IMR-90 (cell line): ENCODE measurements around the gene PRKD1. TPM values are rescaled to one million over a fixed set of nuclear protein-coding genes. Genes with fewer than 3 reads are reported as not detected.
"Not testable (repeated sequence)": the region's sequence is repeated elsewhere in the genome, so short reads cannot be mapped to it uniquely, and the experiment has no call there.

Experiments used
- ATAC-seq: fragments of 200-7000 bp; cut with Tn5 transposase; 2 replicates; pipeline ENCODE4 v1.9.1; 2020; ENCODE audit warnings: low read depth, mild to moderate bottlenecking, moderate library complexity
- BruUV-seq: library from RNA; stranded (reverse); fragments of 400-500 nt; replicated peaks from 2 replicates; lab custom pipeline; 2021; lab: Mats Ljungman, UMichigan
- CTCF ChIA-PET: fragments of 300-600 bp; formaldehyde crosslinking; extraction: SDS; loops from one replicate; lab custom pipeline; 2021; ENCODE audit warnings: antibody characterized with exemption; lab: Yijun Ruan, JAX
- POLR2A ChIA-PET: fragments of 300-600 bp; sonication (Branson Sonifier 250); formaldehyde crosslinking; loops from one replicate; lab custom pipeline; 2022; ENCODE audit warnings: antibody characterized with exemption; ENCODE audit not compliant: unreplicated experiment; lab: Charles Lee
- DNase-seq: peaks from one replicate; pipeline ENCODE4 v3.0.0; 2013
- H2AFZ ChIP-seq: replicated peaks from 2 replicates; pipeline ENCODE3; 2013; ENCODE audit warnings: low read length, mild to moderate bottlenecking; ENCODE audit not compliant: poor library complexity
- H2AK5ac ChIP-seq: 2 replicates; pipeline ENCODE4 v1.6.1; 2013; ENCODE audit warnings: low read depth, low read length, inconsistent platforms
- H2AK9ac ChIP-seq: replicated peaks from 2 replicates; pipeline ENCODE3; 2013; ENCODE audit warnings: mild to moderate bottlenecking, low read depth, low read length, moderate library complexity; ENCODE audit not compliant: poor library complexity
- H2BK120ac ChIP-seq: 2 replicates; pipeline ENCODE4 v1.6.1; 2013; ENCODE audit warnings: low read depth, low read length, inconsistent platforms
- H2BK15ac ChIP-seq: 3 replicates; pipeline ENCODE4 v1.6.1; 2013; ENCODE audit warnings: low read depth, low read length, inconsistent platforms
- H2BK20ac ChIP-seq: 2 replicates; pipeline ENCODE4 v1.6.1; 2013; ENCODE audit warnings: low read depth, mild to moderate bottlenecking, inconsistent platforms, low read length, moderate library complexity
- H2BK5ac ChIP-seq: 2 replicates; pipeline ENCODE4 v1.6.1; 2013; ENCODE audit warnings: mild to moderate bottlenecking, low read depth, low read length, inconsistent platforms; ENCODE audit not compliant: poor library complexity, severe bottlenecking
- H3K14ac ChIP-seq: replicated peaks from 2 replicates; pipeline ENCODE4 v1.6.1; 2013; ENCODE audit warnings: low read depth, low read length, inconsistent platforms
- H3K18ac ChIP-seq: 2 replicates; pipeline ENCODE4 v1.6.1; 2013; ENCODE audit warnings: low read depth, low read length, control low read depth
- H3K23ac ChIP-seq: 2 replicates; pipeline ENCODE4 v1.6.1; 2013; ENCODE audit warnings: low read depth, low read length, inconsistent platforms
- H3K27ac ChIP-seq: 2 replicates; pipeline ENCODE4 v1.5.1; 2013; ENCODE audit warnings: mild to moderate bottlenecking, control low read depth, low read length; ENCODE audit not compliant: insufficient read depth
- H3K27me3 ChIP-seq: 2 replicates; pipeline ENCODE4 v1.6.1; 2013; ENCODE audit warnings: low read length; ENCODE audit not compliant: control insufficient read depth, insufficient read depth
- H3K36me3 ChIP-seq: 2 replicates; pipeline ENCODE4 v1.6.1; 2013; ENCODE audit warnings: low read length, mixed read lengths; ENCODE audit not compliant: control insufficient read depth, insufficient read depth
- H3K4ac ChIP-seq: 2 replicates; pipeline ENCODE4 v1.6.1; 2013; ENCODE audit warnings: low read depth, low read length, inconsistent platforms
- H3K4me1 ChIP-seq: 2 replicates; pipeline ENCODE4 v1.6.1; 2013; ENCODE audit warnings: low read length, mixed read lengths; ENCODE audit not compliant: control insufficient read depth, insufficient read depth
- H3K4me2 ChIP-seq: 2 replicates; pipeline ENCODE4 v1.6.1; 2013; ENCODE audit warnings: low read depth, mild to moderate bottlenecking, control low read depth, low read length, moderate library complexity
- H3K4me3 ChIP-seq: 2 replicates; pipeline ENCODE4 v1.5.1; 2013; ENCODE audit warnings: low read depth, mild to moderate bottlenecking, control low read depth, low read length, moderate library complexity; ENCODE audit not compliant: insufficient read depth
- H3K56ac ChIP-seq: 2 replicates; pipeline ENCODE4 v1.6.1; 2013; ENCODE audit warnings: low read length, inconsistent platforms; ENCODE audit not compliant: insufficient read depth; ENCODE audit errors: extremely low read depth
- H3K79me1 ChIP-seq, 2 experiments: 2 replicates each; pipeline ENCODE4 v1.6.1; 2013; ENCODE audit warnings: low read length in 2 of 2, inconsistent platforms in 1 of 2, low read depth in 1 of 2
- H3K9ac ChIP-seq: 2 replicates; pipeline ENCODE4 v1.6.1; 2013; ENCODE audit warnings: low read depth, low read length, control low read depth
- H3K9me1 ChIP-seq: 2 replicates; pipeline ENCODE4 v1.6.1; 2013; ENCODE audit warnings: low read length, inconsistent platforms; ENCODE audit not compliant: insufficient read depth
- H3K9me3 ChIP-seq: 2 replicates; pipeline ENCODE4 v1.6.1; 2013; ENCODE audit warnings: low read length; ENCODE audit not compliant: control insufficient read depth, insufficient read depth
- H4K20me1 ChIP-seq: 2 replicates; pipeline ENCODE4 v1.6.1; 2013; ENCODE audit warnings: low read length, inconsistent platforms; ENCODE audit not compliant: insufficient read depth
- H4K5ac ChIP-seq: 2 replicates; pipeline ENCODE4 v1.6.1; 2013; ENCODE audit warnings: mild to moderate bottlenecking, low read depth, low read length, control low read depth
- H4K8ac ChIP-seq, 2 experiments: 2 replicates each; pipeline ENCODE4 v1.6.1; 2013; ENCODE audit warnings: low read depth in 2 of 2, low read length in 2 of 2, control low read depth in 1 of 2, inconsistent platforms in 1 of 2
- H4K91ac ChIP-seq: 2 replicates; pipeline ENCODE4 v1.6.1; 2013; ENCODE audit warnings: low read depth, low read length, inconsistent platforms; ENCODE audit not compliant: insufficient read depth
- WGBS, 2 experiments: methylation state at CpG; one replicate each; pipeline versions ENCODE4 v1.1.5 to v1.1.7; 2013; ENCODE audit warnings: missing lambda C conversion rate in 2 of 2; ENCODE audit not compliant: insufficient read length in 1 of 2; ENCODE audit errors: extremely low coverage in 2 of 2; 5-methylcytosine and 5-hydroxymethylcytosine counted together
- dilution Hi-C: fragments of 300-500 bp; cut with HindIII; formaldehyde crosslinking; loops from one replicate; pipeline ENCODE4 v1.14.3; 2018; ENCODE audit warnings: low sequenced_read_pairs; ENCODE audit not compliant: unreplicated experiment
- in situ Hi-C: fragments of 300-500 bp; cut with MboI; formaldehyde crosslinking; loops from 3 replicates; pipeline ENCODE4 v1.14.3; 2019; ENCODE audit warnings: low sequenced_read_pairs, inconsistent platforms, mixed read lengths
- intact Hi-C: fragments of 100-400 bp; cut with micrococcal nuclease; formaldehyde crosslinking; loops from 2 replicates; pipeline ENCODE4 v1.10.0; 2022
- polyA plus RNA-seq, 3 experiments: library from polyadenylated mRNA; depleted of rRNA; stranded (reverse); fragments of >200 nt; gene quantifications; 2 replicates each; pipeline ENCODE4 v1.2.3, GENCODE V29; 2012; ENCODE audit warnings: low replicate concordance in 1 of 3
- total RNA-seq: library from RNA; depleted of rRNA; stranded (reverse); fragments of >200 nt; gene quantifications from 2 replicates; pipeline ENCODE4 v1.2.3, GENCODE V29; 2012

The PRKD1 gene
- total and polyA plus RNA-seq, 2 of the 4 experiments (the other 2 are of a cell fraction) = 12.9 to 14.2 TPM

DNA sequence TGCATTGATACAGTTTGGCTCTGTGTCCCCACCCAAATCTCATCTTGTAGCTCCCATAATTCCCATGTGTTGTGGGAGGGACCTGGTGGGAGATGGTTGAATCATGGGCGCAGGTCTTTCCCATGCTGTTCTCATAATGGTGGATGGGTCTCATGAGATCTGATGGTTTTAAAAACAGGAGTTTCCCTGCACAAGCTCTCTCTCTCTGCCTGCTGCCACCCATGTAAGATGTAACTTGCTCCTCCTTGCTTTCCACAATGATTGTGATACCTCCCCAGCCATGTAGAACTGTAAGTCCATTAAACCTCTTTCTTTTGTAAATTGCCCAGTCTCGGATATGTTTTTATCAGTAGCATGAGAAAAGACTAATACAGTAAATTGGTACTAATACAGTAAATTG is 74.0 kb downstream of the PRKD1 start:
- H2BK15ac ChIP-seq, H2AK5ac ChIP-seq, H2AFZ ChIP-seq, H3K4me2 ChIP-seq, H4K5ac ChIP-seq, H3K18ac ChIP-seq, dilution Hi-C loops, H3K23ac ChIP-seq, POLR2A ChIA-PET, H3K27ac ChIP-seq, H2BK5ac ChIP-seq, H2AK9ac ChIP-seq, H3K9me1 ChIP-seq, intact Hi-C loops, H3K9ac ChIP-seq, H3K9me3 ChIP-seq, H2BK20ac ChIP-seq, H3K4me1 ChIP-seq, BruUV-seq, in situ Hi-C loops, H4K20me1 ChIP-seq, H3K14ac ChIP-seq, H2BK120ac ChIP-seq, H4K8ac ChIP-seq, H3K27me3 ChIP-seq, CTCF ChIA-PET, H3K4ac ChIP-seq, ATAC-seq, DNase-seq, H3K36me3 ChIP-seq, H3K4me3 ChIP-seq, H3K56ac ChIP-seq, H4K91ac ChIP-seq: not testable (repeated sequence)
- WGBS, 2 experiments = no CpG with 5 or more reads among the region's 2 CpGs
- H3K79me1 ChIP-seq = peaks cover 21 to 24% of the 10 kb centered on the region in 2 experiments; a peak in 3 of 4 replicates
